ENCODE results near the gene GGT6.

DNA sequence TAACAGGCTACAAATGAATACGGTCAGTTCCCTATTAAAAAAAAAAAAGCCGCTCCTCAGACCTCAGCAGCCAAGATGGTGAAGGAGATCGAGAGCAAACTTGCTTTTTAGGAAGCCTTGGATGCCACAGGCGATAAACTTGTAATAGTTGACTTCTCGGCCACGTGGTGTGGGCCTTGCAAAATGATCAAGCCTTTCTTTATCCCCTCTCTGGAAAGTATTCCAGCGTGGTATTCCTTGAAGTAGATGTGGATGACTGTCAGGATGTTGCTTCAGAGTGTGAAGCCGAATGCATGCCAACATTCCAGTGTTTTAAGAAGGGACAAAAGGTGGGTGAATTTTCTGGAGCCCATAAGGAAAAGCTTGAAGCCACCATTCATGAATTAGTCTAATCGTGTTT, 11.8 kb upstream of the GGT6 start:
- TF ChIP-seq, protein P1, sequence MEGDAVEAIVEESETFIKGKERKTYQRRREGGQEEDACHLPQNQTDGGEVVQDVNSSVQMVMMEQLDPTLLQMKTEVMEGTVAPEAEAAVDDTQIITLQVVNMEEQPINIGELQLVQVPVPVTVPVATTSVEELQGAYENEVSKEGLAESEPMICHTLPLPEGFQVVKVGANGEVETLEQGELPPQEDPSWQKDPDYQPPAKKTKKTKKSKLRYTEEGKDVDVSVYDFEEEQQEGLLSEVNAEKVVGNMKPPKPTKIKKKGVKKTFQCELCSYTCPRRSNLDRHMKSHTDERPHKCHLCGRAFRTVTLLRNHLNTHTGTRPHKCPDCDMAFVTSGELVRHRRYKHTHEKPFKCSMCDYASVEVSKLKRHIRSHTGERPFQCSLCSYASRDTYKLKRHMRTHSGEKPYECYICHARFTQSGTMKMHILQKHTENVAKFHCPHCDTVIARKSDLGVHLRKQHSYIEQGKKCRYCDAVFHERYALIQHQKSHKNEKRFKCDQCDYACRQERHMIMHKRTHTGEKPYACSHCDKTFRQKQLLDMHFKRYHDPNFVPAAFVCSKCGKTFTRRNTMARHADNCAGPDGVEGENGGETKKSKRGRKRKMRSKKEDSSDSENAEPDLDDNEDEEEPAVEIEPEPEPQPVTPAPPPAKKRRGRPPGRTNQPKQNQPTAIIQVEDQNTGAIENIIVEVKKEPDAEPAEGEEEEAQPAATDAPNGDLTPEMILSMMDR (IDR thresholded peaks at IDR 0.05) = no peak
- TF ChIP-seq EZH2phosphoT487 (IDR thresholded peaks at IDR 0.05; ENCODE audit: borderline replicate concordance, low read depth) = no peak
- no peak for TF ChIP-seq TEAD4 (IDR thresholded peaks at IDR 0.05; ENCODE audit: borderline replicate concordance, insufficient read depth)
- TF ChIP-seq EP300 (IDR thresholded peaks at IDR 0.05; ENCODE audit: borderline replicate concordance in 1 of 2, low read depth in 1 of 2, low read length in 1 of 2) = no peak
- no peak for TF ChIP-seq POLR2AphosphoS5 (IDR thresholded peaks at IDR 0.05; ENCODE audit: low read depth, low read length)
- no peak for TF ChIP-seq NFIC (IDR thresholded peaks at IDR 0.05; ENCODE audit: borderline replicate concordance)
- TF ChIP-seq NRF1 (IDR thresholded peaks at IDR 0.05; ENCODE audit: low read depth, low read length) = no peak
- TF ChIP-seq CHD2 (IDR thresholded peaks at IDR 0.05; ENCODE audit: low read length, partially characterized antibody) = no peak
- TF ChIP-seq, protein P2, sequence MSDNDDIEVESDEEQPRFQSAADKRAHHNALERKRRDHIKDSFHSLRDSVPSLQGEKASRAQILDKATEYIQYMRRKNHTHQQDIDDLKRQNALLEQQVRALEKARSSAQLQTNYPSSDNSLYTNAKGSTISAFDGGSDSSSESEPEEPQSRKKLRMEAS (IDR thresholded peaks at IDR 0.05; ENCODE audit: low read depth) = no peak
- TF ChIP-seq, protein P3, sequence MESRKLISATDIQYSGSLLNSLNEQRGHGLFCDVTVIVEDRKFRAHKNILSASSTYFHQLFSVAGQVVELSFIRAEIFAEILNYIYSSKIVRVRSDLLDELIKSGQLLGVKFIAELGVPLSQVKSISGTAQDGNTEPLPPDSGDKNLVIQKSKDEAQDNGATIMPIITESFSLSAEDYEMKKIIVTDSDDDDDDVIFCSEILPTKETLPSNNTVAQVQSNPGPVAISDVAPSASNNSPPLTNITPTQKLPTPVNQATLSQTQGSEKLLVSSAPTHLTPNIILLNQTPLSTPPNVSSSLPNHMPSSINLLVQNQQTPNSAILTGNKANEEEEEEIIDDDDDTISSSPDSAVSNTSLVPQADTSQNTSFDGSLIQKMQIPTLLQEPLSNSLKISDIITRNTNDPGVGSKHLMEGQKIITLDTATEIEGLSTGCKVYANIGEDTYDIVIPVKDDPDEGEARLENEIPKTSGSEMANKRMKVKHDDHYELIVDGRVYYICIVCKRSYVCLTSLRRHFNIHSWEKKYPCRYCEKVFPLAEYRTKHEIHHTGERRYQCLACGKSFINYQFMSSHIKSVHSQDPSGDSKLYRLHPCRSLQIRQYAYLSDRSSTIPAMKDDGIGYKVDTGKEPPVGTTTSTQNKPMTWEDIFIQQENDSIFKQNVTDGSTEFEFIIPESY (IDR thresholded peaks at IDR 0.05; ENCODE audit: borderline replicate concordance, low read depth) = no peak

Measured in SK-N-SH (cell line).